ENCODE measurements around the gene PHYKPL. TPM values are rescaled to one million over a fixed set of nuclear protein-coding genes. Genes with fewer than 3 reads are reported as not detected.
"Not testable (repeated sequence)": the region's sequence is repeated elsewhere in the genome, so short reads cannot be mapped to it uniquely, and the experiment has no call there.

PHYKPL gene
- total RNA-seq, 1 donor from 2014 or later: 17.0 TPM

DNA sequence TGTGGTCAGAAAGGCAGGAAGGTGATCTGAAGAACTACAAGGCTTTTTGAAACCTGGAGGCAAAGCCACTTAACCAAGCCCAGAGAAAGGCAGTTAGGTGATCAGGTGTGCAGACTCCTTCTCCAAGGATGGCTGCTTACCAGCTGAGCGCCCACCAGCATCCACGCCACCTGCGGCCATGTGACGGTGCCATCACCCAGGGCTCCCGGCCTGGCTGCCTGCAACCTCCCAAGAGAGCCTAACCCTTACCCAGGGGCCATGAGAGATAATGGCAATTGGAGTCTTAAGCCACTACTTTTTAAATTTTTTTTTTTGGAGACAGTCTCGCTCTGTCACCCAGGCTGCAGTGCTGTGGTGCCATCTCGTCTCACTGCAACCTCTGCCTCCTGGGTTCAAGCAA is 33.1 kb upstream of the PHYKPL start:
- no peak overlapping the region for H3K4me3 ChIP-seq (ENCODE audit: low read depth, low read length)
- no peak for DNase-seq (ENCODE audit: low read depth)
- TF ChIP-seq, protein P1, sequence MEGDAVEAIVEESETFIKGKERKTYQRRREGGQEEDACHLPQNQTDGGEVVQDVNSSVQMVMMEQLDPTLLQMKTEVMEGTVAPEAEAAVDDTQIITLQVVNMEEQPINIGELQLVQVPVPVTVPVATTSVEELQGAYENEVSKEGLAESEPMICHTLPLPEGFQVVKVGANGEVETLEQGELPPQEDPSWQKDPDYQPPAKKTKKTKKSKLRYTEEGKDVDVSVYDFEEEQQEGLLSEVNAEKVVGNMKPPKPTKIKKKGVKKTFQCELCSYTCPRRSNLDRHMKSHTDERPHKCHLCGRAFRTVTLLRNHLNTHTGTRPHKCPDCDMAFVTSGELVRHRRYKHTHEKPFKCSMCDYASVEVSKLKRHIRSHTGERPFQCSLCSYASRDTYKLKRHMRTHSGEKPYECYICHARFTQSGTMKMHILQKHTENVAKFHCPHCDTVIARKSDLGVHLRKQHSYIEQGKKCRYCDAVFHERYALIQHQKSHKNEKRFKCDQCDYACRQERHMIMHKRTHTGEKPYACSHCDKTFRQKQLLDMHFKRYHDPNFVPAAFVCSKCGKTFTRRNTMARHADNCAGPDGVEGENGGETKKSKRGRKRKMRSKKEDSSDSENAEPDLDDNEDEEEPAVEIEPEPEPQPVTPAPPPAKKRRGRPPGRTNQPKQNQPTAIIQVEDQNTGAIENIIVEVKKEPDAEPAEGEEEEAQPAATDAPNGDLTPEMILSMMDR (conservative IDR thresholded peaks at IDR 0.05; ENCODE audit: low read depth, low read length): no peak

- TF ChIP-seq, protein P1 (conservative IDR thresholded peaks at IDR 0.05; ENCODE audit: low read depth, low read length): no peak
- no peak for DNase-seq (ENCODE audit: low read depth)
- H3K4me3 ChIP-seq (ENCODE audit: low read depth, low read length): no peak overlapping the region
These were observed 31.4 kb upstream of the PHYKPL start for GRCh38 chr5:178264044-178264443.

DNA sequence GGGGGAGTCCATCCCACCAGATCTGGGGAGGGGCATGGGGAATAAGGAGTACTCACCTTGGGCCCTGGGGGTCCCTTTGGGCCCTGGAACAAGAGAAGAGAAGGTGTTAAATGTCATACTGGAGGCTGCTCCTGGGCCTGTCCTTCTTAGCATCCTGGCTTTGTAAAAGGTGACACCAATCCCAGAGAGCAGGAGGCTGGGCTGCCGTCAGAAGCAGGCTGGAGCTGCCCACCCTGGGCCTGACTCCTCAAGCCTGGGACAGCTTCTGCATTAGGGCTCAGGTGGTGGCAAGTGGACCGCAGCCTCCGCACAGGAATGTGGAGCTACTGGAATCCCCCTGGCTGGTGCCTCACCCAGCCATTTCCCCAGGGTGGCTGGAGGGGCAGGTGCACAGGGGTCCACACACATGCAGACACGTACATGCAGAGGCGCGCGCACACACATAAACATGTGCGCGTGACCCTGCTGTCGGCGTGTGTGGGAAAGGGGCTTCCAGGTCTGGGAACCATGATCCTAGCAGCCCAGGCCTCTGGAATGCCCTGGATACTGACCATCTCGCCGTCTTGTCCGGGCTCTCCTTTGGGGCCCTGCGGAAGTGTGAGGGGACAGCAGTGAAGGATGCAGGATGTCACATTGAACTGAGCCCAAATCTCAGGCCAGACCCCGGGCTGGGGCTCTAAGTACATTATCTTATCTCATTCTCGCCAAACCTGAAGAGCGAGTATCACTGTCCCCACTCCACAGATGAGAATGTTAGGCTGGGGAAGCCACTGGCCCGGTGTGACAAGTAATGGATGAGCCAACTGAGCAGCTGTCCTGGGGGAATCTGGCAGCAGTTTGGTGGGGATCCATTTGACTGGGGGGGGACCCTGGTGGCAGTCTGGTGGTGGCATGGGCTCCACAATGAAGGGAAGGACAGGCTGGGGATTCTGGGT is 29.3 kb upstream of the PHYKPL start:
- no peak overlapping the region for H3K4me3 ChIP-seq (ENCODE audit: low read depth, low read length)
- no peak for DNase-seq (ENCODE audit: low read depth)
- TF ChIP-seq, protein P1 (conservative IDR thresholded peaks at IDR 0.05; ENCODE audit: low read depth, low read length): no peak

- H3K4me3 ChIP-seq (ENCODE audit: low read depth, low read length): no peak overlapping the region
- no peak for DNase-seq (ENCODE audit: low read depth)
- TF ChIP-seq, protein P1 (conservative IDR thresholded peaks at IDR 0.05; ENCODE audit: low read depth, low read length): no peak
These were observed 27.3 kb upstream of the PHYKPL start for GRCh38 chr5:178259623-178260536.

- no peak for DNase-seq (ENCODE audit: low read depth)
- TF ChIP-seq, protein P1 (conservative IDR thresholded peaks at IDR 0.05; ENCODE audit: low read depth, low read length): no peak
- H3K4me3 ChIP-seq (ENCODE audit: low read depth, low read length): no peak overlapping the region
These were observed 25.0 kb upstream of the PHYKPL start for GRCh38 chr5:178257650-178258049.

GRCh38 chr5:178256746-178257145 is 24.1 kb upstream of the PHYKPL start:
- TF ChIP-seq, protein P1 (conservative IDR thresholded peaks at IDR 0.05; ENCODE audit: low read depth, low read length): no peak
- H3K4me3 ChIP-seq (ENCODE audit: low read depth, low read length): no peak overlapping the region

DNA sequence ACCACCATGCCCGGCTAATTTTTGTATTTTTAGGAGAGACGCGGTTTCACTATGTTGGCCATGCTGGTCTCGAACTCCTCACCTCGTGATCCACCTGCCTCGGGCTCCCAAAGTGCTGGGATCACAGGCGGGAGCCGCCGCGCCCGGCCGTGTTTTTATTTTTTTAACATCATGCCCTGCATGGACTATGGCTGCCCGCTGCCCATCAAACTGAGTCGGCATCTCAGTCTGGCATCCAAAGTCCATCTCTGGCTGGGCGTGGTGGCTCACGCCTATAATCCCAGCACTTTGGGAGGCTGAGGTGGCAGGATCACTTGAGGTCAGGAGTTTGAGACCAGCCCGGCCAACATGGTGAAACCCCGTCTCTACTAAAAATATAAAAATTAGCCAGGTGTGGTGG is 21.0 kb upstream of the PHYKPL start:
- not testable (repeated sequence) for DNase-seq (ENCODE audit: low read depth); H3K4me3 ChIP-seq (ENCODE audit: low read depth, low read length)

More at GRCh38 chr5:178256746-178257145, 24.1 kb upstream of the PHYKPL start:
- no peak for DNase-seq (ENCODE audit: low read depth)
